Suppressor macrophage treated with lipopolysaccharide for 4 hours (primary cell): ENCODE measurements around the gene NSD2.
"Not testable (repeated sequence)": the region's sequence is repeated elsewhere in the genome, so short reads cannot be mapped to it uniquely, and the experiment has no call there.

ENCODE experiments used
- DNase-seq: peaks from one replicate; pipeline ENCODE4 v3.0.0-alpha.2; 2020

The NSD2 gene

GRCh38 chr4:1870578-1871443 lies at the start of gene NSD2:
Gene NSD2, plus strand, starts transcription at chr4:1871393. Its CDS starts 29,262 bp downstream, at chr4:1900655.
- peak; percentile 95 for DNase-seq

GRCh38 chr4:1821679-1822567 lies 49.3 kb upstream of the NSD2 start:
- no peak for DNase-seq

- DNase-seq, result no peak
These were observed 48.3 kb upstream of the NSD2 start for GRCh38 chr4:1822568-1823544.

- DNase-seq, result no peak
These were observed 47.7 kb upstream of the NSD2 start for GRCh38 chr4:1823545-1823932.

- DNase-seq, result no peak
These were observed 46.4 kb upstream of the NSD2 start for GRCh38 chr4:1824746-1825145.

- no peak for DNase-seq
These were observed 45.9 kb upstream of the NSD2 start for GRCh38 chr4:1825326-1825725.

- no peak for DNase-seq
These were observed 44.5 kb upstream of the NSD2 start for GRCh38 chr4:1826531-1827350.

GRCh38 chr4:1830234-1830633 lies 41.0 kb upstream of the NSD2 start:
- DNase-seq, result no peak

- no peak for DNase-seq
These were observed 40.5 kb upstream of the NSD2 start for GRCh38 chr4:1830642-1831228.

GRCh38 chr4:1831331-1831730 lies 39.9 kb upstream of the NSD2 start:
- DNase-seq, result no peak

- no peak for DNase-seq
These were observed 38.5 kb upstream of the NSD2 start for GRCh38 chr4:1832690-1833089.

- DNase-seq, result no peak
These were observed 37.7 kb upstream of the NSD2 start for GRCh38 chr4:1833307-1834046.

GRCh38 chr4:1834047-1834775 lies 37.0 kb upstream of the NSD2 start:
- no peak for DNase-seq

- not testable (repeated sequence) for DNase-seq
These were observed 35.4 kb upstream of the NSD2 start for GRCh38 chr4:1835836-1836235.

- DNase-seq, result no peak
These were observed 34.5 kb upstream of the NSD2 start for GRCh38 chr4:1836650-1837049.

- no peak for DNase-seq
These were observed 34.1 kb upstream of the NSD2 start for GRCh38 chr4:1837069-1837468.

- DNase-seq, result no peak
These were observed 31.9 kb upstream of the NSD2 start for GRCh38 chr4:1839282-1839681.

- DNase-seq, result no peak
These were observed 29.8 kb upstream of the NSD2 start for GRCh38 chr4:1841201-1841886.

- no peak for DNase-seq
These were observed 29.3 kb upstream of the NSD2 start for GRCh38 chr4:1841887-1842210.
